Measurements from ENCODE around the gene SYTL3.

The SYTL3 gene

DNA sequence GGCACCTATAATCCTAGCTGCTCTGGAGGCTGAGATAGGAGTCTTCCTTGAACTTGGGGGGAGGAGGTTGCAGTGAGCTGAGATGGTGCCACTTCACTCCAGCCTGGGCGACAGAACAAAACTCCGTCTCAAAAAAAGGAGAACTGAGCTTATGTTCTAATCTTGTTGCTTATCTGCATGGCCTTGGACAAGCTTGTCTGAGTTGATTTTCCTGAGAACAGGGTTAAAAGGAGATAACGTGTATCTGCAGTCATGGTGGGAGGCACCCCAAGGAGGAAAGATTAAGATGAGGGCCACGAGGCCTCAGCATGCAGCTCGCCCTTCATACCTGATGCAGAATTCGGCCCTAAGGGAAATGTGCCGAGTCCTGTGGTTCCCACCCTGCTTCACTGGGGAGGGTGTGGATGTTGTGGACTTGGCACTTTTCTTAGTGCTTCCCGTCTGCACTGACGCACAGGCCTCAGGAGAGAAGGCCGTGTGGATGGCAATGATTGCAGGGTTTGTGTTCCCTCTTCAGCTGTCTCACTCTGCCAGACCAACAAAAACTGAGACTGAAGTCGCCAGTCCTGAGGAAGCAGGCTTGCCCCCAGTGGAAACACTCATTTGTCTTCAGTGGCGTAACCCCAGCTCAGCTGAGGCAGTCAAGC lies 113.1 kb downstream of the SYTL3 start:
- no peak for DNase-seq (ENCODE audit: low read depth)

DNA sequence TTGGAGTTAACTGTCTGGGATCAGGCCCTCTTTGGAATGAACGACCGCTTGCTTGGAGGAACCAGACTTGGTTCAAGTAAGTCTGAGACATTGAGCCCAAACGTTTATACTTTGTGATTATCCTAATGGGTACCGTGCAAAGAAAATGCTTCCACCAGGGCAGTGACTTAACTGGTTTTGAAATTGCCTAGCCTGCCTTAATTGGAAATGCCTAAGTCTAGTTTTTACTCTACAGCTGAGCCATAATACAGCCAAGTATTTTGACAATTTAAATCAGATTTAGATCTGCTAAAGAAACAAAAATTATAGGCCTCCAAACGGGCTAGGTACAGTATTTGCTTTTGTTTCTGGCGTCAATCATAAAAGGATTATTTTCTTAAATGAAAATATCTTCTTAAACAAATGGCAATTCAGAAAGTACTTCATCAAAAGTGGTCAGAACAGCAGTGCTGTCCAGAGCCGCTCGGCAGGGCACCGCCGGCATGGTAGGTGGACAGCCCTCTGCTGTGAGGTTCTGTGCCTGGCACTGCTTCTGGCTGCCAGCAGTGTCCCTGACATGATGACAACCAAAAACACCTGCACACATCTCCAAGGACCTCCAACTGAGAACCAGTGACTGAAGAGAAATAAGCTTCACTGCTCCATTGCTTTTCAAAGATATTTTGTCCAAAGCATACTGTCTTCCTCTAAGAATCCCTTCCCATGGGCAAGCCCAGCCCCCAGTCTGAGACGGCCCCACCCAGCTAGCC lies 113.8 kb downstream of the SYTL3 start:
- DNase-seq (ENCODE audit: low read depth): no peak

DNA sequence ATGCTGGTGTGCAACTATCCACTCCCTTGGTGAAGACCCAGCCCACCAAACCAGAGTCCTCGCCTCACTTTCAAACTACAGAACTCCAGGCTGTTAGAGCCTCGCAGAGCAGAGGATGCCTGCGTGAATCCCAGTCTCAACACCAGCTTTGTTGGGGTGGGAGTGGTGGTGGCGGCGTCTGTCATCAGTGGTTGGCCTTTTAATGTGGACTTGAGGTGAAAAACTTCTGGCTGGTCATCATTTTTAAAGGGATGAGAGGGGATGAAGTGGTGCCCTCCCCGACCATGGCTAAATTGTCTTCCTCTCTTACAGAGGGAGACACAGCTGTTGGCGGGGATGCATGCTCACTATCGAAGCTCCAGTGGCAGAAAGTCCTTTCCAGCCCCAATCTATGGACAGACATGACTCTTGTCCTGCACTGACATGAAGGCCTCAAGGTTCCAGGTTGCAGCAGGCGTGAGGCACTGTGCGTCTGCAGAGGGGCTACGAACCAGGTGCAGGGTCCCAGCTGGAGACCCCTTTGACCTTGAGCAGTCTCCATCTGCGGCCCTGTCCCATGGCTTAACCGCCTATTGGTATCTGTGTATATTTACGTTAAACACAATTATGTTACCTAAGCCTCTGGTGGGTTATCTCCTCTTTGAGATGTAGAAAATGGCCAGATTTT lies 114.5 kb downstream of the SYTL3 start:
- DNase-seq (ENCODE audit: low read depth): no peak

DNA sequence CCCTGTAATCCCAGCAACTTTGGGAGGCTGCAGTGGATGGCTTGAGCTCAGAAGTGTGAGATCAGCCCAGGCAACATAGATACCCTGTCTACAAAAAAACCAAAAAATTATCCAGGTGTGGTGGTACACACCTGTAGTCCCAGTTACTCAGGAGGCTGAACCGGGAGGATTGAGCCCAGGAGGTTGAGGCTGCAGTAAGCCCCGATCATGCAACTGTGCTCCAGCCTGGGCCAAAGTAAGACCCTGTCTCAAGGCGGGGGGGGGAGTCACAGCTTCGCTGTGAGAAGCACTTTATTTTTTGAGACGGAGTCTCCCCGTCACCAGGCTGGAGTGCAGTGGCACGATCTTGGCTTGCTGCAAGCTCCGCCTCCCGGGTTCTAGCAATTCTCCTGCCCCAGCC lies 115.1 kb downstream of the SYTL3 start:
- no peak for DNase-seq (ENCODE audit: low read depth)

DNA sequence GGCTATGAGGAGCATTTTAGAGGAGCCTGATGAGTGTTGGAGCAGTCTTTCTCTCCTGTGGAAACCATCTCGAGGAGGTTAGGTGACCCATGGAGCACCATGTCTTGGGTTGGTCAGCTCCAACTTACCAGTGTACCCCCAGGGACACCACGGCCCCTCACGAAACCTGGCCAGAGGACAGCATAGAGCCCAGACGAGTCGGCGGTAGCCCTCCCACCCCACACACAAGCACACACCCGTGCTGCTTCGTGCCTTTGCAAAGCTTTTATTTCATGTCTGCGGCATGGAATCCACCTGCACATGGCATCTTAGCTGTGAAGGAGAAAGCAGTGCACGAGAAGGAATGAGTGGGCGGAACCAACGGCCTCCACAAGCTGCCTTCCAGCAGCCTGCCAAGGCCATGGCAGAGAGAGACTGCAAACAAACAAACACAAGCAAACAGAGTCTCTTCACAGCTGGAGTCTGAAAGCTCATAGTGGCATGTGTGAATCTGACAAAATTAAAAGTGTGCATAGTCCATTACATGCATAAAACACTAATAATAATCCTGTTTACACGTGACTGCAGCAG lies 115.7 kb downstream of the SYTL3 start:
- DNase-seq (ENCODE audit: low read depth): no peak

DNA sequence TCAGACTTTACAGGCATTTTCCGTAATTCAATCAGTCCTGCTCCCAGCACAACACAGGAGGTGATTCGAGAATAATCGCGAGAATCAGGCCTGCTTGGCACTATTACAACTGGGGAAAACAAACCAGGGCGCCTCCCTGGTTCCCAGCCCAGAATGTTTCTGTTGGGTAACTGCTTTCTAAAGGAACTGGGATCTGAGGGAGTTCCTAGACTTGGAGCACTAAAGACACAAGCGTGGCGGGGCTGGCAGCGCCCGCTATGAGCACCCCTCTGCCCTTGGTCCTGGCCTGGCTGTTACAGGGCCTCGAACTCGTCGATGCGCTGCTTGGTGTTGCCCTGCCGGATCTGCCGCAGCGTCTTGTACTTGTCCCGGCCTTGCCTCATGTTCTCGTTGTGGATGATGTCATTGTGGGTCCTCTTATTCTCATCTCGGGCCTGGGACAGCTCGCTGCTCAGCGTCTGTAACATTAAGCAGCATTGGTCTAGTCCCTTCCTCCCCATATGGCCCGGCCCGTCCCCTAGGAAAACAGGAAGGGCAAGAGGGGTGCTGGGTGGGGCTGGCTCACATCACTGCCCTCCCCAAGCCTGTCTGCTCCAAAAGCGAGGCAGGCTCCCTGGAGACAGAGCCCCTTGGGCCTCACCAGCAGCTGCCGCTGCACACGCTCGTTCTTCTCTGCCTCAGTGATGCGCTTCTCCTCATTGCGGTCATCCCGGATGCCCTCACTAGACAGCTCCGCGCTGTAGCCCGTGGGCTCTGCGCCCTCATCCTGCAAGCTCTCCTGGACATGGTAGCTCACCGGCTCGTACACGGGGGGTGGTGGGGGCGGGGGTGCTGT lies 117.0 kb downstream of the SYTL3 start:
- no peak for DNase-seq (ENCODE audit: low read depth)

DNA sequence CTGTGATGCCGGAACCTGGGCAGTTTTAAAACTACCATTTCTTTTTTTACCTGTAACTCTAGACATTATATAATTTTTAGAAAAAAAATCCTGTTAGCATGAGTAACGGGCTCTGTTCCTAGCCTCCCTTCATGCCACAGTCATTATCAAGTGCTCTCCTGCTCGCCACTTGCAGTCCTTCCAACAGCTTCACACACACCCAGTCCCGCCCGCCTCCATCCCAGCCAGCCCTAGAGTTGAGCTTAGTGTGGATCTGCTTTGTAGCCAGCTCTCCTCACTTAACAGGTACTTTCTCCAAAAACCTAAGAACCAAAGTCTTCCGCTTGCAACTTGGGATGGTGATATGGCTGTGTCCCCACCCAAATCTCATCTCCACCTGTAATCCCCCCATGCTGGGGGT lies 117.9 kb downstream of the SYTL3 start:
- no peak for DNase-seq (ENCODE audit: low read depth)

DNA sequence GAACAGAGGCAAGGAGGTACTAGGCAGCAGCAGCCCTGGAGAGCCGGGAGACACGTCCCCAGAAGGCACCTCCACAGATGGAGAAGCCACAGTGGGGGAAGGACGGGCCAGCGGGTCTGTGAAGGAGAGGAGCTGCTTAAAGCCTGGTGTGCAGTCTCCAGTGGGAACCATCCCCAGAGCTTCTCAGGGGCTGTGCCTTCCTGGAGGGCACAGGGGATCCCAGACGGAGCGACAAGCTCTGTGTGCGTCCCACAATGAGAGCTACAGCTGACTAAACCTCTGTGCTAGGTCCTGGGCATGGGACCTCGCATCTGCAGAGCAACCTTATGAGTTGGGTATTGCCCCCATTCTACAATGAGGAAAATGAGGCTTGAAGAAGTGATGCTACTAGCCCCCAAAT lies 118.6 kb downstream of the SYTL3 start:
- DNase-seq (ENCODE audit: low read depth): no peak

DNA sequence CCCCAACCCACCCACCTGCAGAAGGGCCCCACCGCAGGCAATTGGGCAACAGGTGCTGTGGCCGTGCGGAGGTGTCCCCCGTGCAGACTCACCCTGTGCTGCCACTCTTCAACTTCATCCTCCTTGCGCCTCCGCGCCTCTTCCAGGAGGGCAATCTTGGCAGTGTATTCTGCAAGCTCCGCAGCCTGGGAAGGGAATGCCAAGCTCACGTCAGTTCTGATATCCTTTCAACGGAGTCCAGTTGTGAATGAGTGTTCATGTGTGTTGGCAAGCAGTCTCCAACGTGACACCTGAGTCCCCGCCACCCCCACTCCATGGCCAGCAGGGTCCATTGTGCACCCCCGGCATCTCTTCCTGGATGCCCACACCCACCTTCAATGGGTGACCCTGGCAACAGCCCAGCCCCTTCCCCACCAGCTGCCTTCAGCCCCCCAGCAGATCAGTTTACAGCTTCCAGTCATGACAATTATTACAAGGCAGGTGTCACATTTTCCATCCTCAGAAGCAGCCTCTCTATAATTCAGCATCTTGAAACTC lies 119.4 kb downstream of the SYTL3 start:
- DNase-seq (ENCODE audit: low read depth): no peak

DNA sequence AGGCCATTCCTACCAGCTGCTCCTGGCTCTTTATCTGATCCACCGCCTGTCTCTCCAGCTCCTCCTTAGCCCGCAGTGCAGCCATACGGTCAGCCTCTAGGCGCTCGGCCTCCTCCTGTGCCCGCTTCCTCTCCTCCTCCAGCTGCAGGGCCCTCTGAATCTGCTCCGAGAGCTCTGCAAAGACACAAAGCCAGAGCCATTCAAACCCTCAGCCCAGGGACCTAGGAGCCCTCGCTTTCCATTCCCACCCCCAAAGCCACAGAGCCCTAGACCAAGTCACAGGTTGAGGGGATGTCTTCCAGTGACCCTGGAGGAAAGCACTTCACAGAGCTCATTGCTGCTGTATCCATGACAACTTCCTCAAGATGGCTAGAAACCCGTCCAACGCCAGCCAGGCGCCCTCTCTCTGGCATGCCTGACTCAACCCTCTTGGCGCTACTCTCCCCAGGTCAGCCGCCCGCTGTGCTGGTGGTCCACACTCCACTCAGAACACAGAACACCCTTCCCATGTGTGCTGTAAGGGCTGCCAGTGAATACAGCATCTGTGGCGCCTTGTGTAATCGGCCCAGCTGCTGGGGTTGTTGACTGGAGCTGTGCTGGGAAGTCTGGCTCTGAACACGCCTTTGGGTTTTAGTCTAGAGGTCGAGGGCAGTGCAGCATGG lies 120.0 kb downstream of the SYTL3 start:
- no peak for DNase-seq (ENCODE audit: low read depth)

DNA sequence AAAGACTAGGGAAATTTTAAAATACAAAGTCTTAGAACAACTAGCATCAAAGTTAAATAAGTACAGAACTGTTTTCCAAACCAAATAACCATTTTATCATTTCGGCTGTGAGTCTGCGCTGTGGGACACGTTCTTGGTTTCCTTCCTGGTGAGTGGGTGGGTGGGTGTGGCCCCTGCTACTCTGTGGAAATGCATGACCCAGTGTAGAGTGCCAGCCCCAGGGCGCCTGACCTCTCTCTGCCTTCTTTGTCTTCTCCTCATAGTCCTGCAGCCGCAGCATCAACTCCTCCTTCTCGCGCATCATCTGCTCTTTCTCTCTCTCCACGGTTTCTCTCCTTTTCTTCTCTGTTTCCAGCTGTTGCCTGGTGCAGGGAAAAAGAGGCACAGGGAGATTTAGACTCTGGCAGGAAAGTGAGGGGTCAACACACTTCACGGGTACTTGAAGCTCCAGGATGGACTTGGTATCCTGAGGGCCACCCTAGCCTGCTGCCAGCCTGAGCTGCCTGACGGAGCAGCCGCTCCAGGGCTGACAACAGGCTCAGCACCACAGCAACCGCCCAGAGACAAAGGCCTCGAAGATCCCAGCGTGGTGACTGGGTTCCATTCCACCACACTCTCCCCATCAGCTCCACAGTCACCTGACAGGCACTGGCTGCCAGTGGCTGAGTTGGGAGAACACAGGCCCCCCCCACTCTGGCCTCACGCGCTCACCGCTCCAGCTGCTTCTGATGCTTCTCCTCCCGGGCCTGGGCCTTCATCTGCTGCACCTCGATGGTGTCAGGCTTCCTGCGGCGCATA lies 120.9 kb downstream of the SYTL3 start:
- no peak for DNase-seq (ENCODE audit: low read depth)

DNA sequence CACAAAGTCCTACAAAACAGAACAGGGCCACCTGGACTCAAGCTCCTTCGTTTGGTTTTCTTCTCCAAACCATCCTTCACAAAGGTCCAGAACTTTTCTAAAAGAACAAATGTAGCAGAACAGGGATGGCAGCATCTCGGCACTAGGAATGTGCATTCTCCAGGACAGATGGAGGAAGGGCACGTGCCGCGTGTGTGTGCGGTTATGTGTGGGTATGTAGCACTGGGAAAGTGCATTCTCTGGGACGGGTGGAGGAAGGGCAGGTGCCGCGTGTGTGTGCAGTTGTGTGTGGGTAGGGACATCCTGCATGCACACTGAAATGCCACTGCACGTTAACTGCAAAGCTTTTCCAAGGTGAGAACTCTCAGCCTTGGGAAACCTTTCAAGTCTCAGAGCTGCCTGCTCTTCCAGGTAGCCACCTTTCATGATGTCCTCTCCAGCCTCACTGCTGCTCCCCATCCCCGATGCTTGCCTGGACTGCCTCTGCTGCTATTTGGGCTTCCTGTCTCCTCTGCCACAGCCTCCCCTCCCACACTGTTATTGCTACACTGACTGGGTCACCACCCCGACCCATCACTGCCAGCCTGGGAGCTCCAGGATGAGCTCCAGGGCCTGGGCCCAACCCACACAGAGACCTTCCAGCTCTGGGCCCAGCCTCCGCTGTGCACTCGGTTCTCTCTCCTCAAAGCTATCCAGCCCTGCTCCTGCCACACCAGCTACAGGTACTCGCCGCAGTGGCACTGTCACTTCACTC lies 121.7 kb downstream of the SYTL3 start:
- DNase-seq (ENCODE audit: low read depth): no peak

DNA sequence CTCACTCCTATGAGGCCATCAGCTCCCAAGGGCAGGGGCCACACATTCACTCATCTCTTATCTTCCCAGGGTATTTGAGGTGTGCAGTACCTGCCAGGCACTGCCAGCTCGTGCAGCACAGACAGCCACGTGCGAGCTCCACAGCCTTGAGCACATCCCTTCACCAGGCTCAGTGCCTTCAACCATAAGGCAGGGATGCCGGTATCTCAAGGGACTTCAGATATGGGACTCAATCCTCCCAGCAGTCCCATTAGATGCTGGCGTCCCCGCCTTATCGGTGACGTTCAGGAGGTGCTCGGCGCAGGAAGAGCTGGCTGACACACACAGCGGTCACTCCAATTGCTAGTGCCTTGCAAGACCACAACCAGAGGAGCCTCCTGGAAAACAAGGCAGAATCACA lies 122.3 kb downstream of the SYTL3 start:
- DNase-seq (ENCODE audit: low read depth): no peak

DNA sequence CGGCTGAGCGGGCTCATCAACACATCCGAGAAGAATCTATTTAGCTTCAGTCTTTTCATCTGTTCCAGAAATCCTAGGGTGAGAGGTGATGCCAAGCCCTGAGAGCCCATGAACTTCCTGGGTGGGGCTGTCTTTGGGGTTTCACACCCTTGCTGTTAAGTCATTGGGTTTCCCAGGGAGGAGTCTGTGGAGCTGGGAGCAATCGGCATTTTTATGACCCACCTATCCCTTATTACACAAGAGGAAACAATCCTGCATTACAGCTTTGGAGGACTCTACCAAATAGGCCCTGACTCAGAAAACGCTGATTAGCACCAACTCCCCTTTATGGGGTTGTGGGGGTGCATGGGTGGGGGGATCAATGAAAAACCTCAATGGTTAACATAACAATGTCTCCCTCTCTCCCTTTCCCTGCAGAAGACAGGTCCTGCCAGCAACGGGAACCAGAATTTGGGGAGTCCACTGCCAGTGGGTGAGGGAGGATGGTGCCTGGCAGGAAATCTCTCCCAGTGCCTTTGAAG lies 123.1 kb downstream of the SYTL3 start:
- no peak for DNase-seq (ENCODE audit: low read depth)

DNA sequence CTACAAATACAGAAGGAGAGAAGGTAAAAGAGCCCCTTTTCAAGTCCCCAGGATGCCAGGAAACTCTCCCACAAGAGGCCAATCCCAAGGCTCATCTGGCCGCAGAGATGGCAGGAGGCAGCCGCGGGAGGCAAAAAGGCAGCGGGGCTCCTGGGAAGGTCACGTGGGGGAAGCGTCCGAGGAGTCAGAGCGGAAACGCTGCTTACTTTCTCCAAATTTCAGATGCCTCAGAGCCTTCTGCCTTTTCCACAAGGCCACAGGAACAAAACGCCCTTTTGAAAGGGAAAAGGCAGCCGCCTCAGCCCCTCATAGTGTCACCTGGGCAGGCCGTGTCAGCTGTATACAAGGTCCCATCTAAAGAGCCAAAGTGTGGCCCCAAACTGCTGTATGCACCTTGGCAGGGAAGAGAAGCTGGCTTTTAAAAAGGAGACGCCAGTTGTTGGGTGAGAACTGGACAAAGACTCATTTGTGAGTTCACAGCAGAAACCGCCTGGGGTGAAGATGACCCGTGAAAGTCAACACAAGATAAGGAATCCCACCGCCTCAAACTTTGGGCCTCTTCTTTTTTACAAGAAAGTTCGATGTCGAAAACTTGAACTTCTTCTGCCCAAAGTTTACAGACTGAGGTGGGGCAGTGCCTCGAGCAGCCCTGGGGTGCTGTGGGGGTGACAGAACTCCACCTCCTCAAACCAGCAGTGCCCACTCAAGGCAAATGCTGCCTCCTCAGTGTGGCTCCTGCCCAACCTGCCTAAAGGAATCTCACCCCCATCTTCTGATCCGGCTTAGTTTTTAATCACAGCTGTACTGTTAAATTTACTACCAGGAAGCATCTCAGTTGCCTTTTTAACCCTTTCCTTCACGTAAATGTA lies 124.0 kb downstream of the SYTL3 start:
- DNase-seq (ENCODE audit: low read depth): no peak

DNA sequence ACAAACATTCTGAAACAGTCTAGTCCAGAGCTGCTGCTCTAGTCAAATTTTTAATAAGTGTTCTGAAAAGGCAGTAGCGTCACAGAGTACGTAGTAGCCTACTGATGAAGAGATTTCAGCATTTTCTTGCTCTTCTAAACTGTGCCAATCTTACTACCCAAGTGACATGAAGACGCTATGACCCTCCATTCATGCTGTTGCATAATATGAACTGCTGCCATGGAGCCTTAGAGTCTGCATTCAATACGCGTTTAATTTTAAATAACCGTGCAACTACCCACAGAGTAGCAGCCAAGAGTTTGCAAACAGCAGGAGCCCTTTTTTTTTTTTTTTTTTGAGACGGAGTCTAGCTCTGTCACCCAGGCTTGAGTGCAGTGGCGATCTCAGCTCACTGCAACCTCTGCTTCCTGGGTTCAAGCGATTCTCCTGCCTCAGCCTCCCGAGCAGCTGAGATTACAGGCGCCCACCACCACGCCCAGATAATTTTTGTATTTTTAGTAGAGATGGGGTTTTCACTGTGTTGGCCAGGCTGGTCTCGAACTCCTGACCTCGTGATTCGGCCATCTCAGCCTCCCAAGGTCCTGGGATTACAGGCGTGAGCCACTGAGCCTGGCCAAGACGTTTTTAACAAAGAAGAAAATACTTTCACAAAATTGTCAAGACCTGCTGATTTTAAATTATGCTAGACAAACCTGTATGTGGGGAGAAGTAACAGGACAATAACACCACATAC lies 125.0 kb downstream of the SYTL3 start:
- DNase-seq (ENCODE audit: low read depth): no peak

DNA sequence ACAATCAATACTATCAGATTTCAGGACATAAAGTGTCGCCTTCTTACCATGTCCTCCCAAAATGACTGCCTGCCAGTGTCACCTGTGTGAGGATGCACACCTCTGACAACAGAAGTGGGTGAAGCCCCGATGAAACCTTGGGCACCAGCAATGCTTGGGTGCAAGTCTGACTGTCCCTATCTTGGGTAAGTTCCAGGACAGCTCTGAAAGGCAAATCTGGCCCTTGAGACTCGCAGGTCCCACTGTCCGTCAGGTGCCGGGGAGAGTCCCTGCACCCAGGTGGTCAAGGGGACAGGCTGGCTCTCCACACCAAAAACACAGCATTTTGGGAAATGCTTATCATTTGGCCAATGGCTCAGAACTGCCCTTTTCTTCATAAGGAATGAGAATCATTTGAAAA lies 126.0 kb downstream of the SYTL3 start:
- no peak for DNase-seq (ENCODE audit: low read depth)

DNA sequence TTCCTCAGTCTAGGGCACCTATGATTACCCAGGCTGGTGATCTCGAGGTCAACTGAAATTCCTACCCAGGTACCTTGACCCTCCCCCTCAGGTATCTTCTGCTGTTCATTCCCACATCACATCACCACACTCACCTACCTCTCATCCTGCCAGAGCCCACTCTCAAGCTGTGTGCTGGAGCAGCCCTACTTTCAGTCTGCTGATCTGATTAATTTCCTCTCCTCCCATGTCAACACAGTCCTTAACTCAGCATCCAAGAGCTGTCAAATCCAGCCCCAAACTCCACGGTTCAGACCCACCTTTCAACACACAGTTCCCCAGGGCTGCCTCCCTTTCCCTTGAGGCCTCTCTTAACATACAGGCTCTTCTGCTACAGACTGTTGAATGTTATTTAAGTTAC lies 126.9 kb downstream of the SYTL3 start:
- no peak for DNase-seq (ENCODE audit: low read depth)
